Mucosa of descending colon (tissue), 3 donors: Measurements from ENCODE around the gene DLG2. TPM values are rescaled to one million over a fixed set of nuclear protein-coding genes. Genes with fewer than 3 reads are reported as not detected.

Experiments used
- ATAC-seq: fragments of 200-7000 bp; cut with Tn5 transposase; one replicate; pipeline ENCODE4 v1.9.1; 2020; ENCODE audit warnings: mild to moderate bottlenecking, moderate library complexity
- DNase-seq, 3 donors: peaks; one replicate each; pipeline ENCODE4 v3.0.0-alpha.2; 2020
- H3K36me3 ChIP-seq: fragments of 200-600 bp; one replicate; pipeline ENCODE4 v1.8.0; 2021; ENCODE audit warnings: low read depth, mild to moderate bottlenecking
- H3K4me1 ChIP-seq: fragments of 200-600 bp; one replicate; pipeline ENCODE4 v1.8.0; 2021; ENCODE audit warnings: low read depth, mild to moderate bottlenecking
- H3K4me3 ChIP-seq: fragments of 200-600 bp; one replicate; pipeline ENCODE4 v1.8.0; 2021; ENCODE audit warnings: mild to moderate bottlenecking
- H3K9me3 ChIP-seq: fragments of 200-600 bp; one replicate; pipeline ENCODE4 v1.8.0; 2021; ENCODE audit warnings: mild to moderate bottlenecking
- intact Hi-C, 2 donors: fragments of 100-400 bp; cut with DNase I in 1 of 2; cut with micrococcal nuclease in 1 of 2; formaldehyde crosslinking; loops; one replicate each; pipeline versions ENCODE4 v1.11.0 to v1.11.1; 2022; cut with DNase I, micrococcal nuclease
- total RNA-seq, 3 donors: library from RNA; stranded (reverse); fragmentation: NEBNext Ultra II Directional in 2 of 3; extraction: Animal tissue kit (Norgen Biotek cat#: 25700) in 2 of 3; gene quantifications; one replicate each; pipeline versions ENCODE4 v1.2.1 to v1.2.4, GENCODE V29; 2021 to 2023
- TF ChIP-seq, protein P1 (sequence below): fragments of 200-600 bp; IDR thresholded peaks from one replicate; pipeline ENCODE4 v1.8.0; 2022; ENCODE audit warnings: antibody characterized with exemption, mild to moderate bottlenecking
- donor health status: DM: no; HTN: no; CAD: no; lungs with moderate emphysema.
- donor health status: DM: no; HTN: no; CAD: no.
- donor health status: DM: no; HTN: yes; CAD: no.

The DLG2 gene
- total RNA-seq, 3 donors from 2014 or later: 2.1 to 11.1 (median 2.4) TPM

DNA sequence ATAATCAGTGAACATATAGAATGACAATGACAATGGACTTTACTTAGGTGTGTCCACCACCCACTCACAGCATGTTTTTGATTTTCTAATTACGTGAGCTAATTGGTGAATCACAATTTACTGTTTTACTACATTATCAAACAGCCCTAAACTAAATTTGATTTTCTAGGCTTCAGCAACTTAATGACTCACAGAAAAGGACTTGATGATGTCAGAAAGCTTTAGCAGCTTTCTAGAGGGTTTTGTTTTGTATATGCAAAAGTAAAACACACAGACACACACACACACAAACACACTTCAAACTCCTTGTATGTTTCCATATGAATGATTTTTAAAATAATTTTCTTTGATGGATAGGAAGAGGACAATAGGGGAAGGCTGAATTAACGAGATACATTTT is 1462.4 kb downstream of the DLG2 start:
- H3K4me1 ChIP-seq: no peaks in the 10 kb centered on the region
- H3K36me3 ChIP-seq: no peaks in the 10 kb centered on the region
- ATAC-seq (no peak), DNase-seq (no peak)
- H3K9me3 ChIP-seq: no peaks in the 10 kb centered on the region
- TF ChIP-seq, protein P1, sequence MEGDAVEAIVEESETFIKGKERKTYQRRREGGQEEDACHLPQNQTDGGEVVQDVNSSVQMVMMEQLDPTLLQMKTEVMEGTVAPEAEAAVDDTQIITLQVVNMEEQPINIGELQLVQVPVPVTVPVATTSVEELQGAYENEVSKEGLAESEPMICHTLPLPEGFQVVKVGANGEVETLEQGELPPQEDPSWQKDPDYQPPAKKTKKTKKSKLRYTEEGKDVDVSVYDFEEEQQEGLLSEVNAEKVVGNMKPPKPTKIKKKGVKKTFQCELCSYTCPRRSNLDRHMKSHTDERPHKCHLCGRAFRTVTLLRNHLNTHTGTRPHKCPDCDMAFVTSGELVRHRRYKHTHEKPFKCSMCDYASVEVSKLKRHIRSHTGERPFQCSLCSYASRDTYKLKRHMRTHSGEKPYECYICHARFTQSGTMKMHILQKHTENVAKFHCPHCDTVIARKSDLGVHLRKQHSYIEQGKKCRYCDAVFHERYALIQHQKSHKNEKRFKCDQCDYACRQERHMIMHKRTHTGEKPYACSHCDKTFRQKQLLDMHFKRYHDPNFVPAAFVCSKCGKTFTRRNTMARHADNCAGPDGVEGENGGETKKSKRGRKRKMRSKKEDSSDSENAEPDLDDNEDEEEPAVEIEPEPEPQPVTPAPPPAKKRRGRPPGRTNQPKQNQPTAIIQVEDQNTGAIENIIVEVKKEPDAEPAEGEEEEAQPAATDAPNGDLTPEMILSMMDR: no peak
- intact Hi-C loops: no loop called here
- no peak overlapping the region for H3K4me3 ChIP-seq

GRCh38 chr11:84163116-84163515 is 1464.0 kb downstream of the DLG2 start:
- TF ChIP-seq, protein P1: no peak
- Histone ChIP-seq H3K4me3 (no peak overlapping the region), H3K36me3 (no peaks in the 10 kb centered on the region), H3K4me1 (no peaks in the 10 kb centered on the region), H3K9me3 (no peaks in the 10 kb centered on the region)
- DNase-seq (no peak), ATAC-seq (no peak)
- intact Hi-C loops: no loop called here

DNA sequence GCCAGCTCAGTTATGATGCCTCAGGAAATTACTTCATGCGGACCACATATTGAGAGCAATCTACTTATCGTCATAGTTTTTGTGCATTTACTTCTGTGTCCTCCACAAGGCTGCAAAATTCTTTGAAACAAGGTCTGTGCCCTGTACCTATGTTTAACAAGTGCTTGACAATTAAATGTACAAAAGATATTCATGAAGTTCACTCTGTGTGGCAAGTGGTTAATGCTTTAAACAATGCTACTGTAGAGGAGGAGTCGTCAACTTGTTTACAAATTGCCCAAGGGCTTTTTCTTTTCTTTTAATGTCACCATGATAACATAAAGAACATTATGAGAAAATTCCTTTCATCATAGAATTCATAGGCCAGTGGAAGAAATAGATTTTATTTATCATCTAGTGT is 1469.5 kb downstream of the DLG2 start:
- TF ChIP-seq, protein P1: no peak
- Histone ChIP-seq H3K4me3 (no peak overlapping the region), H3K36me3 (no peaks in the 10 kb centered on the region), H3K9me3 (no peaks in the 10 kb centered on the region), H3K4me1 (no peaks in the 10 kb centered on the region)
- no peak for DNase-seq
- no peak for ATAC-seq
- intact Hi-C loops: no loop called here

GRCh38 chr11:84146826-84147225 is 1480.3 kb downstream of the DLG2 start:
- intact Hi-C loops: no loop called here
- no peaks in the 10 kb centered on the region for H3K4me1 ChIP-seq

GRCh38 chr11:84145616-84146185 is 1481.4 kb downstream of the DLG2 start:
- TF ChIP-seq, protein P1: no peak
- H3K36me3 ChIP-seq: no peaks in the 10 kb centered on the region
- no peaks in the 10 kb centered on the region for H3K9me3 ChIP-seq
- intact Hi-C loops: no loop called here
- no peak overlapping the region for H3K4me3 ChIP-seq
- H3K4me1 ChIP-seq: no peaks in the 10 kb centered on the region
- DNase-seq: no peak
- no peak for ATAC-seq

More at GRCh38 chr11:84146826-84147225, 1480.3 kb downstream of the DLG2 start:
- Histone ChIP-seq H3K9me3 (no peaks in the 10 kb centered on the region), H3K36me3 (no peaks in the 10 kb centered on the region), H3K4me3 (no peak overlapping the region)
- ATAC-seq (no peak), DNase-seq (no peak)
- TF ChIP-seq, protein P1: no peak

- H3K36me3 ChIP-seq: no peaks in the 10 kb centered on the region
- ATAC-seq (no peak), DNase-seq (no peak)
- TF ChIP-seq, protein P1: no peak
- no peaks in the 10 kb centered on the region for H3K9me3 ChIP-seq
- no peak overlapping the region for H3K4me3 ChIP-seq
- intact Hi-C loops: no loop called here
- H3K4me1 ChIP-seq: no peaks in the 10 kb centered on the region
These were observed 1482.6 kb downstream of the DLG2 start for GRCh38 chr11:84144531-84144930.
